GM13977 (cell line): ENCODE data around the gene TBC1D22A.
A peak's percentile ranks its signal among the peaks of the same experiment; 100 is the strongest.

Experiments
- DNase-seq: peaks from one replicate; pipeline ENCODE4 v3.0.0; 2012; ENCODE audit warnings: low spot score
- in situ Hi-C: fragments of 300-500 bp; cut with MboI; formaldehyde crosslinking; loops from one replicate; pipeline ENCODE4 v1.12.0; 2022; ENCODE audit warnings: low sequenced_read_pairs, low pct_unique_long_range_greater_than_20kb, mixed read lengths, inconsistent platforms; ENCODE audit not compliant: unreplicated experiment
- TF ChIP-seq, protein P1 (sequence below): IDR thresholded peaks from 2 replicates; pipeline ENCODE4 v1.5.1; 2012; ENCODE audit warnings: mild to moderate bottlenecking, control low read depth; ENCODE audit not compliant: insufficient read depth; ENCODE audit errors: extremely low read depth, missing control alignments

Gene TBC1D22A

DNA sequence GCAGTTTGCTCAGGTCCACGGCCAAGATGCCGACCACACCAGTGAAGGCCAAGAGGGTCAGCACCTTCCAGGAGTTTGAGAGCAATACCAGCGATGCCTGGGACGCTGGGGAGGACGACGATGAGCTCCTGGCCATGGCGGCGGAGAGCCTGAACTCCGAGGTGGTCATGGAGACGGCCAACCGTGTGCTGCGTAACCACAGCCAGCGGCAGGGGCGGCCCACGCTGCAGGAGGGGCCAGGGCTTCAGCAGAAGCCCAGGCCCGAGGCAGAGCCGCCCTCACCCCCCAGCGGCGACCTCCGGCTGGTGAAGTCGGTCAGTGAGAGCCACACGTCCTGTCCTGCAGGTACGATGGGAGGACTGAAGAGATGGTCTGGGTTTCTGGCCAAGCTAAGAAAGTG is 31.0 kb downstream of the TBC1D22A start:
- in situ Hi-C loops, result no loop called here
- TF ChIP-seq, protein P1, sequence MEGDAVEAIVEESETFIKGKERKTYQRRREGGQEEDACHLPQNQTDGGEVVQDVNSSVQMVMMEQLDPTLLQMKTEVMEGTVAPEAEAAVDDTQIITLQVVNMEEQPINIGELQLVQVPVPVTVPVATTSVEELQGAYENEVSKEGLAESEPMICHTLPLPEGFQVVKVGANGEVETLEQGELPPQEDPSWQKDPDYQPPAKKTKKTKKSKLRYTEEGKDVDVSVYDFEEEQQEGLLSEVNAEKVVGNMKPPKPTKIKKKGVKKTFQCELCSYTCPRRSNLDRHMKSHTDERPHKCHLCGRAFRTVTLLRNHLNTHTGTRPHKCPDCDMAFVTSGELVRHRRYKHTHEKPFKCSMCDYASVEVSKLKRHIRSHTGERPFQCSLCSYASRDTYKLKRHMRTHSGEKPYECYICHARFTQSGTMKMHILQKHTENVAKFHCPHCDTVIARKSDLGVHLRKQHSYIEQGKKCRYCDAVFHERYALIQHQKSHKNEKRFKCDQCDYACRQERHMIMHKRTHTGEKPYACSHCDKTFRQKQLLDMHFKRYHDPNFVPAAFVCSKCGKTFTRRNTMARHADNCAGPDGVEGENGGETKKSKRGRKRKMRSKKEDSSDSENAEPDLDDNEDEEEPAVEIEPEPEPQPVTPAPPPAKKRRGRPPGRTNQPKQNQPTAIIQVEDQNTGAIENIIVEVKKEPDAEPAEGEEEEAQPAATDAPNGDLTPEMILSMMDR, result no peak
- no peak for DNase-seq

DNA sequence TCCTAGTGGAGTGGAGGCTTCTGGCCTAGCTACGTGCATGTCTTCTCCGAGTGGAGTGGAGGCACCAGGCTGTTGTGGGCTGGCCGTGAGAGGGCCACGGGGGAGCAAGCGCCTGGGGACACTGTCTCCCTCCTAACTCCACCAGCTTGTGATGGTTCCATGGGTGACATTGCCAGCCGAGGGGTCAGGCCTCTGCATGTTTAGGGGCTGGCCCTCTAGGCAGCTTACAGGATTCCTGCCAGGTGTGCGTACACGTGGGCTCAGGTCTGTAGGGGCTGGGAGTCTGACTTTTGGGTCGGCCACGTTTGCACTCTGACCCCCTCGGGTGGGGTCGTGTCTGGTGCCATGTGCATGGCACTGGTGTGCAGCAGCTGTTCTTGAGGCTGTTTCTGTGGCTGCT is 31.6 kb downstream of the TBC1D22A start:
- TF ChIP-seq, protein P1, result no peak
- no peak for DNase-seq
- in situ Hi-C loops, result no loop called here

DNA sequence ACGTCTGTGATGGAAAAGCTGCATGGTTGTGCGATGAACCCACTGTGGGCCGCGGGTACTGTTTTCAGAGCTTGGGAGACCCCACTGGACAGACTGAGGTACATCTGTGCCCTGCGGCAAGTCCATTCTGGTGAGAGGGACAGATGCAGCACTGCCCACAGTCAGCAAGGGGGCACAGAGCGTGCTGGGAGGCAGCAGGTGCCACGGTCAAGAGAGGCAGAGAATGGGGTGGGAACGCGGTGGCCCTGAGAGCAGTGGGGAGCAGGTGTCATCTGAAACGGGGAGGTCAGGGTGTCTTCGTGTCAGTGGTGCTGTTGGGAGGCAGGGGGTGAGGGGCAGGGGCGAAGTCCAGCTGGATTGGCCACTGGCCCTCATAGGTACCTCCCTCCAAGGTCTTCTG is 32.0 kb downstream of the TBC1D22A start:
- in situ Hi-C loops, result no loop called here
- TF ChIP-seq, protein P1, result no peak
- no peak for DNase-seq

DNA sequence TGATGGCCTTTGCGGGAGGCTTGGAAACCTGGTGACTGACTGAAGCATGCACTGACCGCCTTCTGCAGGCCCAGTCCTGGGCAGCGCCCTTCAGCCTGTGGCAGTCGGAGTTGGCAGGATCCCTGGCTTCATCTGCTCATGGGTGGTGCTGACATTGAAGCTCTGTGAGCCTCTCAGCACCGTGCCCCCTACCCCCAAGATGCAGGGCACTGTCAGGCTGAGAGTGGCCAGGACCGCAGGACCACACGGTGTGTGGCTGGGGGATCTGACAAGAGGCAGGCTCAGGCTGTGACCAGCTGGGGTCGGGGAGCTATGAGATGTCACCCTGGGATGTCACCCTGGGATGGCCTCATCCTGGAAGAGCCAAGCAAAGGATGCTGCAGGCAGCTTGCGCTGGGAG is 32.7 kb downstream of the TBC1D22A start:
- TF ChIP-seq, protein P1, result no peak
- DNase-seq, result no peak
- in situ Hi-C loops, result no loop called here

DNA sequence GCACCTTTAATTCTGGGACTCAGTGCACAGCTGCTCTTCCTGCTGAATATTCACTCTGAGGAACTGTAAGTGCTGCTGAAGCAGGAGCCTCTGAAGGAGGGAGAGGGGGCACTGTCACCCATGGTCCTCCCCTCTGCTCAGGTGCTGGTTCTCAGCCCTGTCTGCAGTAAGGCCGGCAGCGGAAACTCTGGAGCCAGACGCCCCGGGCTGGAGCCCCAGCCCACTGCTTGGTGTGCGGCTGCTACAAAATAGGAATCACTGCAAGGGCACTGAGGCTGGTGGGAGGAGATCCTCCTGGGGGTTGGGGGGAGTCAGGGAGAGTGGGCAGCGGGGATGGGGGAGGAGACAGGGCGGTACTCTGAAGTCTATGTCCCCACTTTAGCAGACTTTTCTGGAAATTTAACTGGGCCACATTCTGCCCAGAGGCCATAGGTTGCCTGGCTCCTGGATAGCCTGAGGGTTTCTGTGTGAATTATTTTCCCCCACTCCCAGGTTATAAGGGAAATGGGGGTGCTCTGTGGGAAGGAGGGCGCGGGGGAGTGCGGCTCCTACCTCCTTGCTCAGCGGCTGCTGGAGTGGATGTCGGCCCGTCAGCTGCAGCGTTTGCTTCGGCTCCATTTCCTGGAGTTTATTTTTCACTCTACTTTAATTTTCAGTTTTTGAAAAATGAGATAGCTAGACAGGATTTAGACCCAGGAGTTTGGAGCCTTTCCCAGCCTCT is 33.6 kb downstream of the TBC1D22A start:
- TF ChIP-seq, protein P1, result no peak
- in situ Hi-C loops, result no loop called here
- no peak for DNase-seq

DNA sequence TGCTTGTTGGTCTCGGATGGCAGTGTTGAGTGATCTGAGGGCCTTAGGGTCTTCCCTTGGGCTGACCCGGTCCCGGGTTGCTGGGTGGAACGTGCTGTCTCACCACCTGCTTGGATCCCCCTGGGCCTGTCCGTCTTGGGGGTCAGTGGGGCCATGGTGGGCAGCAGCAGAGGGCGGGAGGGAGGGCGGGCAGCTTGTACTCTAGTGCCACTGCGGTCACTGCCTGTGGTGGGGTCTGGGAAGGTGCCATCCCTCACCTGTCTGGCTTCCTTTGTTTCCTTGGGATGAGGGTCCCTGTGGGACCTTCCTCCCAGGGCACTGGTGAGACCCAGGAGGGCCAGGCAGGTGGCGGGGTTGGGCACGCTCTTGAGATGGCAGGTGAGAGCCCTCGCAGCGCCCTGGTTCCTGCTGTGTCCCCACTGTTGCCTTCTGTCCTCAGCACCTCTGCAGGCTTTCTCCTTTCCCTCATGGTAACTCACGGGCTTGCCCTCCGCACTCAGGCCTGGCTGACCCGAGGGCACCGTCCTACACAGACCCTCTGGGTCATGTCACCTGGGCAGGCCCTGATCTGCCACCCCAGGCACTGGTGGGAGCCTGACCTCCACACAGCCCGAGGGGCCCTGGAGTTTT is 34.2 kb downstream of the TBC1D22A start:
- no peak for DNase-seq
- TF ChIP-seq, protein P1, result no peak
- in situ Hi-C loops, result no loop called here

DNA sequence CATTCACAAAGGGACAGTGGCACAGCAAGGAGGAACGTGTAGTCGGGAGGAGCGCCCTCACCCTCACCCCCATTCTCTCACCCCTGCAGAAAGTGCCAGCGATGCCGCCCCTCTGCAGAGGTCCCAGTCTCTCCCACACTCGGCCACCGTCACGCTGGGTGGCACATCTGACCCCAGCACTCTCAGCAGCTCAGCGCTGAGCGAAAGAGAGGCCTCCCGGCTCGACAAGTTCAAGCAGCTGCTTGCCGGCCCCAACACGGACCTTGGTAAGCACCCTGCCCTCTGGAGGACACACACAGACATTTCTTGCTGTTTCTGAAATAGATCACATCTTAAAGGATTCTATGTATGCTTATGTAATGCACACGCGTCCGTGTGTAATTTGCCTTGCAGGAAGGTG is 34.9 kb downstream of the TBC1D22A start:
- DNase-seq, result no peak
- TF ChIP-seq, protein P1, result peak; percentile 27
- in situ Hi-C loops, result no loop called here
